Measurements from ENCODE around the gene KRR1.
"Not testable (repeated sequence)": the region's sequence is repeated elsewhere in the genome, so short reads cannot be mapped to it uniquely, and the experiment has no call there.

KRR1 gene

GRCh38 chr12:75489613-75490210 is 21.7 kb downstream of the KRR1 start:
- TF ChIP-seq, protein P1, sequence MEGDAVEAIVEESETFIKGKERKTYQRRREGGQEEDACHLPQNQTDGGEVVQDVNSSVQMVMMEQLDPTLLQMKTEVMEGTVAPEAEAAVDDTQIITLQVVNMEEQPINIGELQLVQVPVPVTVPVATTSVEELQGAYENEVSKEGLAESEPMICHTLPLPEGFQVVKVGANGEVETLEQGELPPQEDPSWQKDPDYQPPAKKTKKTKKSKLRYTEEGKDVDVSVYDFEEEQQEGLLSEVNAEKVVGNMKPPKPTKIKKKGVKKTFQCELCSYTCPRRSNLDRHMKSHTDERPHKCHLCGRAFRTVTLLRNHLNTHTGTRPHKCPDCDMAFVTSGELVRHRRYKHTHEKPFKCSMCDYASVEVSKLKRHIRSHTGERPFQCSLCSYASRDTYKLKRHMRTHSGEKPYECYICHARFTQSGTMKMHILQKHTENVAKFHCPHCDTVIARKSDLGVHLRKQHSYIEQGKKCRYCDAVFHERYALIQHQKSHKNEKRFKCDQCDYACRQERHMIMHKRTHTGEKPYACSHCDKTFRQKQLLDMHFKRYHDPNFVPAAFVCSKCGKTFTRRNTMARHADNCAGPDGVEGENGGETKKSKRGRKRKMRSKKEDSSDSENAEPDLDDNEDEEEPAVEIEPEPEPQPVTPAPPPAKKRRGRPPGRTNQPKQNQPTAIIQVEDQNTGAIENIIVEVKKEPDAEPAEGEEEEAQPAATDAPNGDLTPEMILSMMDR (IDR thresholded peaks at IDR 0.05; ENCODE audit: control extremely low read depth, extremely low read depth, low read depth, missing control alignments), result no peak
- POLR2A ChIA-PET, result no interaction called here
- CTCF ChIA-PET, result interaction anchor here (0.8 to 1.9 kb wide), 4 partner anchors 9 to 155 kb away, joined by 3 to 8 read pairs (median 4); partner anchors contain the start of genes GLIPR1L1 and GLIPR1L2
- DNase-seq (ENCODE audit: extremely low spot score), result no peak

- ChIA-PET POLR2A (no interaction called here), CTCF (interaction anchor here (0.8 to 1.9 kb wide), 9 partner anchors 8 to 154 kb away, joined by 3 to 10 read pairs (median 3); partner anchors contain the start of genes GLIPR1L1 and GLIPR1L2)
- no peak for DNase-seq (ENCODE audit: extremely low spot score)
- TF ChIP-seq, protein P1 (IDR thresholded peaks at IDR 0.05; ENCODE audit: control extremely low read depth, extremely low read depth, low read depth, missing control alignments), result no peak
Observed at GRCh38 chr12:75489187-75489586, 22.2 kb downstream of the KRR1 start.

GRCh38 chr12:75488553-75488952 is 22.9 kb downstream of the KRR1 start:
- no peak for DNase-seq (ENCODE audit: extremely low spot score)
- ChIA-PET CTCF (interaction anchor here (0.9 to 1.9 kb wide), 8 partner anchors 9 to 154 kb away, joined by 3 to 10 read pairs (median 3); partner anchors contain the start of genes GLIPR1L1 and GLIPR1L2), POLR2A (no interaction called here)
- TF ChIP-seq, protein P1 (IDR thresholded peaks at IDR 0.05; ENCODE audit: control extremely low read depth, extremely low read depth, low read depth, missing control alignments), result peak; percentile 49

DNA sequence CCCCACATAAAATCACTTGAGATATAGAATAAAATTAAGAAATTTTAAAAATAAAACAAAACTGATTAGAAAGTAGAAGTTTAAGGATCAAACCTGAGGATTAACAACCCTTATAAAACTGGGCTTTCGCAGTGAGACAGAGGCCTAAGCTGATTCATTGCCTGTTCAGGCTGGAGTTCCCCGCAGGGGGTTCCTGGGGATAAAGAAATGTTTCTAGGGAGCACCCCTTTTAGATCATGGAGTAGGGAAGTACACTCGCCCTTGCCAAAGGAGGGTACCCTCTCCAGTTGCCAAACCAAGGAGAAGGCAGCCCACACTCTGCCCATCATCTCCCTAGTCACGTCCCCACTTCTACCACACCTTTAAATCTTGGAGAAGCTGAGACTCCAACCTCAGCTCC is 24.1 kb downstream of the KRR1 start:
- ChIA-PET CTCF (interaction anchor here (1.2 kb wide), 1 partner anchor 155 kb away, joined by 3 read pairs; no protein-coding TSS in a partner anchor), POLR2A (no interaction called here)
- TF ChIP-seq, protein P1 (IDR thresholded peaks at IDR 0.05; ENCODE audit: control extremely low read depth, extremely low read depth, low read depth, missing control alignments), result no peak
- no peak for DNase-seq (ENCODE audit: extremely low spot score)

DNA sequence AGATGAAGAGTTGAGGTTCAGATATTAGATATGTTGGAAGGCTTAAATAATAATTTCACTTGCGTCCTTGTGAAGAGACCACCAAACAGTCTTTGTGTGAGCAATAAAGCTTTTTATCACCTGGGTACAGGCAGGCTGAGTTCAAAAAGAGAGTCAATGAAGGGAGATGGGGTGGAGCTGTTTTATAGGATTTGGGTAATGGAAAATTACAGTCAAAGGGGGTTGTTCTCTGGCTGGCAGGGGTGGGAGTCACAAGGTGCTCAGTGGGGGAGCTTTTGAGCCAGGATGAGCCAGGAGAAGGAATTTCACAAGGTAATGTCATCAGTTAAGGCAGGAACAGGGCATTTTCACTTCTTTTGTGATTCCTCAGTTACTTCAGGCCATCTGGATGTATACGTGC is 27.0 kb downstream of the KRR1 start:
- POLR2A ChIA-PET, result interaction anchor here (0.8 to 2.1 kb wide), 2 partner anchors 93 to 547 kb away, joined by 3 to 9 read pairs; partner anchors contain the start of genes GLIPR1L2 and PHLDA1
- CTCF ChIA-PET, result interaction anchor here (0.8 to 10.8 kb wide), 36 partner anchors 8 to 1102 kb away, joined by 3 to 93 read pairs (median 4); partner anchors contain the start of genes BBS10, CAPS2, GLIPR1L1 and GLIPR1L2

GRCh38 chr12:75483431-75483830 is 28.0 kb downstream of the KRR1 start:
- DNase-seq (ENCODE audit: extremely low spot score), result no peak
- CTCF ChIA-PET, result interaction anchor here (0.8 to 10.8 kb wide), 16 partner anchors 9 to 1103 kb away, joined by 3 to 93 read pairs (median 16); partner anchors contain the start of genes CAPS2, GLIPR1L1, GLIPR1L2 and KRR1
- POLR2A ChIA-PET, result interaction anchor here (0.8 to 2.1 kb wide), 2 partner anchors 92 to 548 kb away, joined by 3 to 9 read pairs; partner anchors contain the start of genes GLIPR1L2 and PHLDA1
- TF ChIP-seq, protein P1 (IDR thresholded peaks at IDR 0.05; ENCODE audit: control extremely low read depth, extremely low read depth, low read depth, missing control alignments), result no peak

More for the DNA sequence above, 27.0 kb downstream of the KRR1 start:
- not testable (repeated sequence) for DNase-seq (ENCODE audit: extremely low spot score)

DNA sequence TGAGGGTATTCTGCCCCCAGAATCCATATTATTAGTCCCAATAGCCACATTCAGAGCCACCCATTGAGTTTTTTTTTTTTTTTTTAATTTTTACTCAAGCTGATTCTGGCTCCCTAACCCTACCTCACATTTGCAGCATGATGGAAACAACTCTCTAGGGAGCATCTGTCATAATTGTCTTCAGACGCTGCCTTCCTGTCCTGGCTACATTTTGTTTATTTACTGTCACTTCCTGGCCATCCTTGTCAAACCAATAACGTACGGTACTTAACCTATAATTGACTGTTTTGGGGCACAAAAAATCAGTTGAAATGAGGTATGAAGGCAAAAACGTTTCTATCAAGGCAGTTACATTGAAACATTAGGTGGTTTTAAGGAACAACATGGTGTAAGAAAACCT is 28.8 kb downstream of the KRR1 start:
- DNase-seq (ENCODE audit: extremely low spot score), result no peak
- TF ChIP-seq, protein P1 (IDR thresholded peaks at IDR 0.05; ENCODE audit: control extremely low read depth, extremely low read depth, low read depth, missing control alignments), result no peak
- POLR2A ChIA-PET, result no interaction called here
- CTCF ChIA-PET, result interaction anchor here (0.6 to 10.8 kb wide), 14 partner anchors 8 to 555 kb away, joined by 3 to 93 read pairs (median 22); partner anchors contain the start of genes CAPS2, GLIPR1L1, GLIPR1L2 and PHLDA1
